ENCODE data around the gene EPHB3. TPM values are rescaled to one million over a fixed set of nuclear protein-coding genes. Genes with fewer than 3 reads are reported as not detected.

Gene EPHB3
- total RNA-seq, 1 experiment from 2014 or later = 6.0 TPM

DNA sequence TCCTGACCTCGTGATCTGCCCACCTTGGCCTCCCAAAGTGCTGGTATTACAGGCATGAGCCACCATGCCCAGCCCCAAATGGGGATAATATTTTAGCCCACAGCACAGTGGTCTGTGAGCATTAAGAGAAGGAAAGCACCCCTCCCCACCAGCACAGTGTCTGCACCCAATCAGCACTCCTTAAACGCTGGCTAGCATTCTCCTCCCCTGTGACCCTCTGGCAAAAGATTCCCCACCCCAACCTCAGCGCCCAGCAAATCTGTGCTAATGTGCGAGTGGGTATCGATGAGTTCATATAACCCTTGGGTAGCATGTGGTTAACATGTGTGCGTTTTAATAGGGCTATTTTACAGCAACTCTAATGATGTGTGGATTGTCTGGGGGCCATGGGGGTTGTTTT is 18.3 kb upstream of the EPHB3 start:
- ChIA-PET POLR2A (no interaction called here), CTCF (interaction anchor here (0.6 to 6.2 kb wide), 2 partner anchors 170 to 1098 kb away, joined by 6 to 53 read pairs; no protein-coding TSS in a partner anchor)
- H3K4me1 ChIP-seq (ENCODE audit: control insufficient read depth, insufficient read depth, low read length) = no peaks in the 10 kb centered on the region
- H3K9me3 ChIP-seq (ENCODE audit: control insufficient read depth, insufficient read depth, low read depth, low read length) = no peaks in the 10 kb centered on the region
- TF ChIP-seq TCF7L2 (IDR thresholded peaks at IDR 0.05; ENCODE audit: low read depth, low read length) (no peak), SIN3A (IDR thresholded peaks at IDR 0.05; ENCODE audit: borderline replicate concordance, insufficient read depth, low read depth, low read length) (no peak), POLR2AphosphoS5 (IDR thresholded peaks at IDR 0.05; ENCODE audit: low read depth, low read length) (no peak)
- TF ChIP-seq, protein P1, sequence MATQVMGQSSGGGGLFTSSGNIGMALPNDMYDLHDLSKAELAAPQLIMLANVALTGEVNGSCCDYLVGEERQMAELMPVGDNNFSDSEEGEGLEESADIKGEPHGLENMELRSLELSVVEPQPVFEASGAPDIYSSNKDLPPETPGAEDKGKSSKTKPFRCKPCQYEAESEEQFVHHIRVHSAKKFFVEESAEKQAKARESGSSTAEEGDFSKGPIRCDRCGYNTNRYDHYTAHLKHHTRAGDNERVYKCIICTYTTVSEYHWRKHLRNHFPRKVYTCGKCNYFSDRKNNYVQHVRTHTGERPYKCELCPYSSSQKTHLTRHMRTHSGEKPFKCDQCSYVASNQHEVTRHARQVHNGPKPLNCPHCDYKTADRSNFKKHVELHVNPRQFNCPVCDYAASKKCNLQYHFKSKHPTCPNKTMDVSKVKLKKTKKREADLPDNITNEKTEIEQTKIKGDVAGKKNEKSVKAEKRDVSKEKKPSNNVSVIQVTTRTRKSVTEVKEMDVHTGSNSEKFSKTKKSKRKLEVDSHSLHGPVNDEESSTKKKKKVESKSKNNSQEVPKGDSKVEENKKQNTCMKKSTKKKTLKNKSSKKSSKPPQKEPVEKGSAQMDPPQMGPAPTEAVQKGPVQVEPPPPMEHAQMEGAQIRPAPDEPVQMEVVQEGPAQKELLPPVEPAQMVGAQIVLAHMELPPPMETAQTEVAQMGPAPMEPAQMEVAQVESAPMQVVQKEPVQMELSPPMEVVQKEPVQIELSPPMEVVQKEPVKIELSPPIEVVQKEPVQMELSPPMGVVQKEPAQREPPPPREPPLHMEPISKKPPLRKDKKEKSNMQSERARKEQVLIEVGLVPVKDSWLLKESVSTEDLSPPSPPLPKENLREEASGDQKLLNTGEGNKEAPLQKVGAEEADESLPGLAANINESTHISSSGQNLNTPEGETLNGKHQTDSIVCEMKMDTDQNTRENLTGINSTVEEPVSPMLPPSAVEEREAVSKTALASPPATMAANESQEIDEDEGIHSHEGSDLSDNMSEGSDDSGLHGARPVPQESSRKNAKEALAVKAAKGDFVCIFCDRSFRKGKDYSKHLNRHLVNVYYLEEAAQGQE (IDR thresholded peaks at IDR 0.05; ENCODE audit: insufficient read depth in 1 of 2, low read depth in 2 of 2, low read length in 1 of 2) = no peak
- TF ChIP-seq, protein P2, sequence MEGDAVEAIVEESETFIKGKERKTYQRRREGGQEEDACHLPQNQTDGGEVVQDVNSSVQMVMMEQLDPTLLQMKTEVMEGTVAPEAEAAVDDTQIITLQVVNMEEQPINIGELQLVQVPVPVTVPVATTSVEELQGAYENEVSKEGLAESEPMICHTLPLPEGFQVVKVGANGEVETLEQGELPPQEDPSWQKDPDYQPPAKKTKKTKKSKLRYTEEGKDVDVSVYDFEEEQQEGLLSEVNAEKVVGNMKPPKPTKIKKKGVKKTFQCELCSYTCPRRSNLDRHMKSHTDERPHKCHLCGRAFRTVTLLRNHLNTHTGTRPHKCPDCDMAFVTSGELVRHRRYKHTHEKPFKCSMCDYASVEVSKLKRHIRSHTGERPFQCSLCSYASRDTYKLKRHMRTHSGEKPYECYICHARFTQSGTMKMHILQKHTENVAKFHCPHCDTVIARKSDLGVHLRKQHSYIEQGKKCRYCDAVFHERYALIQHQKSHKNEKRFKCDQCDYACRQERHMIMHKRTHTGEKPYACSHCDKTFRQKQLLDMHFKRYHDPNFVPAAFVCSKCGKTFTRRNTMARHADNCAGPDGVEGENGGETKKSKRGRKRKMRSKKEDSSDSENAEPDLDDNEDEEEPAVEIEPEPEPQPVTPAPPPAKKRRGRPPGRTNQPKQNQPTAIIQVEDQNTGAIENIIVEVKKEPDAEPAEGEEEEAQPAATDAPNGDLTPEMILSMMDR (IDR thresholded peaks at IDR 0.05) = no peak
- no TSS peak for BruUV-seq (replicated peaks)
- no peaks in the 10 kb centered on the region for H3K36me3 ChIP-seq (ENCODE audit: control insufficient read depth, insufficient read depth, low read length)
- H3K27me3 ChIP-seq (ENCODE audit: control insufficient read depth, insufficient read depth, low read length) = peaks cover 6% of the 10 kb centered on the region
- H3K27ac ChIP-seq (ENCODE audit: low read length) = no peak overlapping the region
- no peak; the same call in 1 of the 2 replicates for ATAC-seq
- in situ Hi-C loops (cut with HindIII; ENCODE audit: low pct_unique_long_range_greater_than_20kb, low sequenced_read_pairs) (no loop called here), intact Hi-C loops (cut with micrococcal nuclease; ENCODE audit: unreplicated experiment) (no loop called here)
- DNase-seq (ENCODE audit: low read depth, low spot score) = no peak
- no peak overlapping the region for H3K4me3 ChIP-seq (ENCODE audit: low read depth in 2 of 2, low read length in 2 of 2)

DNA sequence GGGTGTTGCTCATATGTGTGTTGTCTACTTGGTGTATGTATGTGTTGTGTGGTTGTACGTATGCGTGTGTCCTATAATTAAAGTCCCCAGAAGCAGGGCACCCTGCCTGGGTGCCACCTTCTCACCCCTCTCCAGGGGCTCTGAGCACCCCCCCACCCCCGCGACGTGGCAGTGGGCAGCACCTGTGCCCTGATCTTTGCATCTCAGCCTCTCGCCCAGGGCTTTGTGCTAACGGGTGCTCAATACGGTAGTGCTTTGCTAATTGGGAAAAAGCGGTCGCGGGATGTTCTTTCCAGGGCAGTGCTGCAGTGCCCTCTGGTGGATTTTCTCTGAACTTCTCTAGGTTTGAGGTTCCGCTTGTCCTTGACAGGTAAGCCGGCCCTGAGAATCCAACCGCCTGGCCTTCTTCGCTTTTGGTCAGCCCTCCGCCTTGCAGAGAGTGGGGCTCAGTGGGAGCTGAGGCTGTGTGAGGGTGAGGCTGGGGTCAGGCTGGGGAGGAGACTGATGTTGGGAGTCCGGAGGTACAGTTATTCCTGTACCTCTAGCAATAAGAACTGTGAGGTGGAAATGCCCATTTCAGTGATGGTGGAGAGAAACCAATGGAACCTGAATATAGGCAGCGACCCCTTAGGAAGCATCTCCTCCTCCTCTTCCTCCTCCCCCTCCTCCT is 17.6 kb upstream of the EPHB3 start:
- Histone ChIP-seq H3K4me3 (ENCODE audit: low read depth in 2 of 2, low read length in 2 of 2) (no peak overlapping the region), H3K27ac (ENCODE audit: low read length) (no peak overlapping the region), H3K27me3 (ENCODE audit: control insufficient read depth, insufficient read depth, low read length) (0 out of 2 replicates have a peak, but pooled peaks cover 5% of the 10 kb centered on the region), H3K36me3 (ENCODE audit: control insufficient read depth, insufficient read depth, low read length) (no peaks in the 10 kb centered on the region), H3K9me3 (ENCODE audit: control insufficient read depth, insufficient read depth, low read depth, low read length) (no peaks in the 10 kb centered on the region), H3K4me1 (ENCODE audit: control insufficient read depth, insufficient read depth, low read length) (no peaks in the 10 kb centered on the region)
- ChIA-PET CTCF (interaction anchor here (0.5 to 6.2 kb wide), 3 partner anchors 171 to 533 kb away, joined by 4 to 53 read pairs (median 17); no protein-coding TSS in a partner anchor), POLR2A (no interaction called here)
- ATAC-seq (peak; percentile 85), DNase-seq (ENCODE audit: low read depth, low spot score) (peak; percentile 76)
- no TSS peak for BruUV-seq (replicated peaks)
- intact Hi-C loops (cut with micrococcal nuclease; ENCODE audit: unreplicated experiment) = loop anchor here (1.0 to 2.0 kb wide), 3 partner anchors 76 to 173 kb away; no protein-coding TSS in a partner anchor
- in situ Hi-C loops (cut with HindIII; ENCODE audit: low pct_unique_long_range_greater_than_20kb, low sequenced_read_pairs) = no loop called here
- TF ChIP-seq, protein P1 (IDR thresholded peaks at IDR 0.05; ENCODE audit: insufficient read depth in 1 of 2, low read depth in 2 of 2, low read length in 1 of 2) = no peak
- TF ChIP-seq, protein P2 (IDR thresholded peaks at IDR 0.05) = peak; percentile 97

Measured in Panc1 (cell line).